ENCODE measurements around the gene CTTN.

Gene CTTN

DNA sequence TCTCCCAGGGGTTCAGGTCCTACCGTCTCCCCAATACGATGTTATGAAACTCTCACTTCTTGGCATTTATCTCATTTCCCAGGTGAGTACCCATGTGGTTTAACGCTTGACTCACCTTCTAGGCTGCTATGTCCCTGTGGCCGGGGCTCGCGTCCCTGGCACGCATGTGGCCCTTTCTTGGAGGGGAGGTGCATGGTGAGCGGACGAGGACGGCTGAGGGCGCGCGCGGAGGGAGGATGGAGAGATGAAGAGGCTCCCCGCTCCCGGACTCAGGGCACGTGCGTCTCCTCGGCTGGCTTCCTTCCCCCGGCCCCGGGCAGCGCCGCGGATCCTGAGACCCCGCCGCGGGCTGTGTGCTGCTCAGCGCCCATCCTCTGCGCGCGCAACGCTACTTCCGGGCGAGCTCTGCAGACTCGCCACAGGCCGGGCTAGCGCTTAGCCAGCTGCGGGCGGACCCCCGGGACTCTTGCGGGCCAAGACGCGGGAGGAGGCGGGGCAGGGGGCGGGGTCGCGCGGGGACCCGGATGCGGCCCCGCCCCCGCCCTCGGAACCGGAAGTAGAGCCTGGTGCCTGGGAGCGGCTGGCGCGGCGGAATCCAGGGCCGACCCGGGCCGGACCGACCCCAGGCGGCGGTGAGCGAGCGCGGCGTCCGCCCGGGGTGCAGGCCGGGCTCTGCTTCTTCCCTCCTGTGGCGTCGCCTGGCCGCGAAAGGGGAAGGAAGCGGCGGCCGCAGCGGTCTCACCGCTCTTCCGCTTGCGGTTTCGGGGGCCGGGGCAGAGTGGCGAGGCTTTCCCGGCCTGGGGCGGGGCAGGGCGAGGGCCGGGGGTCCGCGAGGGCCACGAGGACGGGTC, at the start of gene CTTN:
TSS of gene CTTN (plus strand) at position 547 of the 851 bp plus-strand sequence. CDS start 8,769 bp downstream, outside the sequence.
- in situ Hi-C loops (cut with MboI; ENCODE audit: low sequenced_read_pairs): no loop called here

DNA sequence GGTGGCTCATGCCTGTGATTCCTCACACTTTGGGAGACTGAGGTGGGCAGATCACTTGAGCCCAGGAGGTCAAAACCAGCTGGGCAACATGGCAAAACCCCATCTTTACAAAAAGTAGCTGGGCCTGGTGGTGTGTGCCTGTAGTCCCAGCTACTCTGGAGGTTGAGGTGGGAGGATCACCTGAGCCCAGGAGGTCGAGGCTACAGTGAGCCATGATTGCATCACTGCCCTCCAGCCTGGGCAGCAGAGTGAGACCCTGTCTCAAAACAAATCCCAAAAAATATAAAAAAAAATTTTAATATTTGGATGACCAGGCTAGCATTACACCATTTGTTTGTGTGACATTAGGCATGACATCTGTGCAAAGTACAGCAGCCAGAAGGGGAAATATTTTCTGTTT, 49.7 kb upstream of the CTTN start:
- in situ Hi-C loops (cut with MboI; ENCODE audit: low sequenced_read_pairs): no loop called here

DNA sequence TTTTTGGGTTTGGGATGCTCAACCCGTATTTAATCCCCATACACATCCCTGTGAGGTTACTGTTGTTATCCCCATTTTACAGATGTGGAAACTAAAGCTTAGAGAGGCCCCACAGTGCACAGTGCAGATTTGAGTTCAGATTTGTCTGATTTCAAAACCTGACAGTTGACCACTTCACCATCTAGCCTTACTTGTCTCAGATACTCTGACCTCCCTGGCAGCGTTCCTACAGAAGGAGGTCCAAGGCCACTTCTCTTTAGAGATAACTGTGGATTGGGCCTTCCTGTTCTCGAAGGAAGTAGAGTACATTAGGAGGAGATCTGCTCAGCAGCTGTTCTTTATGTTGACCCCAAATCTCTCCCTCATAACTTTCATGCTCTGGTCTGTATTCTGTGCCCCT, 46.7 kb upstream of the CTTN start:
- in situ Hi-C loops (cut with MboI; ENCODE audit: low sequenced_read_pairs): no loop called here

DNA sequence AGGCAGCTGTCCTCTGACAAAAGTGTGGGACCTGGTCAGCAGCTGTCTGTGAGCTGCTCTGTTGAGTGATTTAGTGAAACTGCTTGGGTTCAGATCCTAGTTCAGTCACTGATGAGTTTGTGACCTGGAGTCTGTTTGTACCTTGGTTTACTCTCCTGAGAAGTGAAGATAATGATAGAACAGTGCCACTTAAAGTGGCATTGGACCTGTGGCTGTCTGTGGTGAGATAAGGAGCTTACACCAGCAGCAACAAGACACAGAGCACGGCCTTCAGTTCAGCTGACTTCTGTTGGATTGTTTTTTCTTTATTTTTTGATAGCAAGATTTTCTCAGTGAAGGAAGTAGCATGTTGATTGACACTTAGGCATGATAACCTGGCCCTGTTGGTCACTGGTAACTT, 46.2 kb upstream of the CTTN start:
- in situ Hi-C loops (cut with MboI; ENCODE audit: low sequenced_read_pairs): no loop called here

- in situ Hi-C loops (cut with MboI; ENCODE audit: low sequenced_read_pairs): no loop called here
Measured at GRCh38 chr11:70352601-70353000, 45.7 kb upstream of the CTTN start.

GRCh38 chr11:70353329-70353728, 45.0 kb upstream of the CTTN start:
- in situ Hi-C loops (cut with MboI; ENCODE audit: low sequenced_read_pairs): no loop called here

DNA sequence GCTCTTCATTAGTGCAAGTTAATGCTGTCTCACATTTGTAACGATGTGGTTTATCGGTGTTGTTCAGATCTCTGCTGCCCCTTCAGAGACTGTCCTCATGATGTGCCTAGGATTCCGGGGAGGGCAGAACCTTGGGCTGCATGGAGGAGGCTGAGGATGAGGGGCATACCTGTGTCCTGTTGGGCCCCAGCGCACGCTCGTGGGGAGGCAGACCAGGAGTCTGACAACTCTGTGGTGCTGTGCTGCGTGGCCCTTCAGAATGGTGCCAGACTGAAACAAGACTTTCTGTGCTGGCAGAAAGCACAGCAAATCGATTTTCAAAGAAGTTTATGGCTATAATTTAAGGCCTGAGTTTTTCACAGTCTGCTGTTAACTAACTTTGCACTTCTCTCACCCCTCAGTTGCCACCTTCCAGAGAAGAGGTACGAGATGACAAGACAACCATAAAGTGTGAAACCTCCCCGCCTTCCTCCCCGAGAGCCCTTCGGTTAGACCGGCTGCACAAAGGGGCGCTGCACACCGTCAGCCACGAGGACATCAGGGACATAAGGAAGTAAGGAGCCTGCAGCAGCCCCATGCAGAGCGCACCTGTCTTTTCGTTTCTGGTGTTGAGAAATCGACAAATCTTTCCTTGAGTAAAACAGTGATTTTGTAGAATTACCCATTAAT, 44.3 kb upstream of the CTTN start:
- in situ Hi-C loops (cut with MboI; ENCODE audit: low sequenced_read_pairs): no loop called here

DNA sequence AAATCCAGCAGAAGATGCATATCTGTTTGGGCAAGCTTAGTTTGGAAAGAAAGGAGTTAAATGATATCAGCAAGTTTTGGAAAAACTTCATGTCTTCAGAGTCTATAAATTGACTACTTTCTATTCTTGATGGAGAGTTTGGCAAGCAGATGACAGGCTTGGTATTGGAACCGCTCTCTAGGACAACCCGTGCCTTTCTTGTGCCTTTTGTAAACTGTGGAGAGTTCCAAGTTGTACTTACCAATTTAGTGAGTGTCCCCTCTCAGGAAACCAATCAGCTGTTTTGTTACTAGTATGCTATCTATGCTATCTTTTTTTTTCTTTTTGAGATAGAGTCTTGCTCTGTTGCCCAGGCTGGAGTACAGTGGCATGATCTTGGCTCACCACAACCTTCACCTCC, 43.7 kb upstream of the CTTN start:
- in situ Hi-C loops (cut with MboI; ENCODE audit: low sequenced_read_pairs): no loop called here

DNA sequence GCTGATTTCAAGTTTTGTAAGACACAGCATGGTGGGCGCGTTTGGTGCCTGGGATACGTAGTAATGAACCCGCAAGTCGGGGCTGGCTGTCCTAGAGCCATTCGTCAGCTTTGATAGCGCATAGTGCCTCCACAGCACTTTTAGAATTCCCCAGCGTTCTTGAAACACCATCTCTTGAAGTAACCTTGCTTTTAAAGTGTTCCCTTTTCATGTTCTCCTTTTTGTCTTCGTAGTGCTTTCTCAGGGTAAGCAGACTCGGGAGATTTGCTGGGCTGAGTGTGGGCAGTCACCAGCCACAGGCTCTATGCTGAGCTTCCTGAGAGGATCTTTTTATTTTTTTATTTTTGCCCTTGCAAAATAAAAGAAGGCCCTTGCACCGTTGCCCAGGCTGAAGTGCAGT, 39.6 kb upstream of the CTTN start:
- in situ Hi-C loops (cut with MboI; ENCODE audit: low sequenced_read_pairs): no loop called here

DNA sequence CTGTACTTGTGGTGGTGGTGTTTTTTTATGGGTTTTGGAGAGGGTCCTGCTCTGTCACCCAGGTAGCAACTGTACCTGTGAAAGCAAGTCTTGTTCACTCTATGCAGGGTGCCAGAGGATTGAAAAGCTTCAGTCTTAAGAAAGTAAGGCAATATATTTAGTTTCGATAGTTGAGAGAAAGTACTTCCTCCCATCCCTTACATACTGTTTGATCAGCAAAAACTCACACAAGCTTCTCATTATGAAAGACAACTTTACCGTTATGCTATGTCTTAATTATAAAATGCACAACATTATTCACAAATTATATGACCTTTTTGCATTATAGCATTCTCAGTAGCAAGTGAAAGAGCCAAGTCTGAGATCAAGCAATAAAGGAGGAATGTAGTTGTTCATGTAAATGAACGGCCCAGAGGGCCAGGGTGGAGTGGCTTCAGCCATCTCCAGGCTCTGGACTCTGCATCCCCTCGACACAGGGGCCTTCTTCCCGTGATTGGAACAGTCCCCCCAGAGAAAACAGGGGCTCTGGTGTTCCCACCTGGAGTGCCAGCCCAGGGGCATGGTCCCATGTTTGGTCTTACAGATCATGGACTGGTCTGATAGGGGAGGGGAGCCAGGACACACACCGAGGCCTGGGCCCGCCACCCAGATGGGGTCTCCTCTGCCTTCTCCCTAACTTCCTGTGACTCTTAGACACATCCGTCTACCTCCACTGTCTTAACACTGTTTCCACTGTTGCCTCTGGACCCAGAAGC, 38.7 kb upstream of the CTTN start:
- in situ Hi-C loops (cut with MboI; ENCODE audit: low sequenced_read_pairs): no loop called here

DNA sequence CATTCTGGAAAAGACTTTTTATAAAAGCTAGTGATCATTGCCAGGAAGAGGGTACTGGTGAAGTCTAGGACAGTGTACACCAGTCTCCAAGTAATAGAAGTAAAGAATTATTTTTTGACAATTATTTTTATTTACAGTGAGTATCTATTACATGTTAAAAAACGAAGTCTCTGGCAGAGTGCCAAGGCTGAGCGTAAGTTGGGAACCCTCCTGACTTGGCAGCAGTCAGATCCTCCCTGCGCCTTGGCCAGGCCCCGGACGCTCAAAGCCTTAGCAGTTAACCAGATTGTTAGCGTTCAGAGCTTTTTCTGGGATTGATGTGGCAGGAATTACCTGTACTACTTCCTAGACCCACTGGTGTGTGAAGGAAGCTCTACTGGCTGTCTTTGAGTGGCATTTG, 38.1 kb upstream of the CTTN start:
- in situ Hi-C loops (cut with MboI; ENCODE audit: low sequenced_read_pairs): no loop called here

- in situ Hi-C loops (cut with MboI; ENCODE audit: low sequenced_read_pairs): no loop called here
Measured at GRCh38 chr11:70364178-70364577, 34.2 kb upstream of the CTTN start.

- in situ Hi-C loops (cut with MboI; ENCODE audit: low sequenced_read_pairs): no loop called here
Measured at GRCh38 chr11:70364745-70365543, 33.4 kb upstream of the CTTN start.

GRCh38 chr11:70365544-70365927, 32.8 kb upstream of the CTTN start:
- in situ Hi-C loops (cut with MboI; ENCODE audit: low sequenced_read_pairs): no loop called here

GRCh38 chr11:70367071-70367470, 31.3 kb upstream of the CTTN start:
- in situ Hi-C loops (cut with MboI; ENCODE audit: low sequenced_read_pairs): no loop called here

DNA sequence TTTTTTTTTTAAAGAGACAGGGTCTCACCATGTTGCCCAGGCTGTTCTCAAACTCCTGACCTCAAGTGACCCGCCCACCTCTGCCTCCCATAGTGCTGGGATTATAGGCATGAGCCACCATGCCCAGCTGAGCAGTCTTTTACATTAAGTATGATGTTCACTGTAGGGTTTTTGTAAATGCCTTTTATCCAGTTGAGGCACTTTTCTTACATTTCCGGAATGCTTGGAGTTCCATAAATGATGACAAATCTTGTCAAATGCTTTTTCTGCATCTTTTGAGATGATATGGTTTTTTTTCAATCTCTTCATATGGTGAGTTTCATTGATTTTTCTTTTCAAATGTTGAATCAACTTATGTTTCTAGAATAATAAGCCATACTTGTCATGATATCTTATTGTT, 29.4 kb upstream of the CTTN start:
- in situ Hi-C loops (cut with MboI; ENCODE audit: low sequenced_read_pairs): no loop called here

GRCh38 chr11:70371241-70371640, 27.1 kb upstream of the CTTN start:
- in situ Hi-C loops (cut with MboI; ENCODE audit: low sequenced_read_pairs): no loop called here

DNA sequence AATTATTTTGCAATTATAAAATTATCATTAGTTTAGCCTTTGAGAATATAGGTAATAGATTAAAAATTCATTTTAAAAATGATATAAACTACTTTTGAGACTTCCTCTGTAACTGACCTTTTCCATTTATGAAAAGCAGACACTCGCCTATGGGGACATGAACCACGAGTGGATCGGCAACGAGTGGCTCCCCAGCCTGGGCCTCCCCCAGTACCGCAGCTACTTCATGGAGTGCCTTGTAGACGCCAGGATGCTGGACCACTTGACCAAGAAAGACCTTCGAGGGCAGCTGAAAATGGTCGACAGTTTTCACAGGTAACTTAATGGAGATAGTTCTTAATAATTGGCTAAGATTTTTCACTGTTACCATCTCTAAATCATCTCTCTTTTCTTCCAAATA, 26.3 kb upstream of the CTTN start:
- in situ Hi-C loops (cut with MboI; ENCODE audit: low sequenced_read_pairs): no loop called here

DNA sequence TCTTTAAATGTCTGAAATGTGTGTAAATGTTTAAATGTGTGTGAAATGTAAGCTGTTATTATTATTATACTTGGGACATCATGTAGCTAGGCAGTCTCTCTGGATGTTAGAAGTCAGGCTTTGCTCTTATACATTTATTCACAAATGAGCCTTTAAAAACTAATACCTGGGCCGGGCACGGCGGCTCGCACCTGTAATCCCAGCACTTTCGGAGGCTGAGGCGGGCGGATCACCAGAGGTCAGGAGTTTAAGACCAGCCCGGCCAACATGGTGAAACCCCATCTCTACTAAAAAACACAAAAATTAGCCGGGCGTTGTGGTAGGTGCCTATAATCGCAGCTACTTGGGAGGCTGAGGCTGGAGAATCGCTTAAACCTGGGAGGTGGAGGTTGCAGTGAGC, 21.7 kb upstream of the CTTN start:
- in situ Hi-C loops (cut with MboI; ENCODE audit: low sequenced_read_pairs): no loop called here

- in situ Hi-C loops (cut with MboI; ENCODE audit: low sequenced_read_pairs): no loop called here
Measured at GRCh38 chr11:70377645-70378044, 20.7 kb upstream of the CTTN start.

All from HL-60/S4 (cell line).